Adrenal gland (tissue), 5 donors: Measurements from ENCODE around the gene BEST2.

Experiments
- POLR2A ChIP-seq, 2 donors: fragments of 450-650 bp; IDR thresholded peaks; one replicate each; pipeline ENCODE4 v1.6.1; 2017; ENCODE audit warnings: antibody characterized with exemption in 2 of 2, mild to moderate bottlenecking in 2 of 2, moderate library complexity in 1 of 2
- TF ChIP-seq, protein P1 (sequence below), 6 experiments: fragments of 450-650 bp in 4 of 6; fragments of 200-600 bp in 2 of 6; sonication (generic) in 1 of 6; IDR thresholded peaks; 1 replicate in 5 of 6; 2 replicates in 1 of 6; pipeline versions ENCODE4 v1.5.1 to v1.8.0; 2016 to 2021; ENCODE audit warnings: antibody characterized with exemption in 6 of 6, mild to moderate bottlenecking in 2 of 6, moderate library complexity in 1 of 6
- donor health status: DM: no; HTN: no; CAD: no.

DNA sequence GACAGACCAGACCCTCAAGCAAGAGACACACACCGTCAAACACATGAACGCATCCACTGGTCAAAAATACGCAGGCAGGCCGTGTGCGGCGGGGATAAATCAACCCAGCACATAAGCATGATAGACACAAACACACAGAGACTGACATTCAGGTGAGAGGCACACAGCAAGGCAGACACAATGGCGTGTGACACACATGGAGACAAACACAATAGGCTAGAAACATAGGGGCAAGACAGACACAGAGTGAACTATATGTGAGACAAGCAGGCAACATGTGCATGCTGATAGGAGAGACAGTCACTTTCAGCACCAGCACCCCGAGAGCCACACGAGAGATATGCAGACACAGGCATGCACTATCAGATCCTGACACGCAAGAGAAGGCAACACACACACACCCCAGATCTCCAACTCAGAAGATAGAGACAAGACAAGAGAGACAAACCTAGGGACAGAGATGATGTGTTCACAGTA is 32.8 kb downstream of the BEST2 start:
- TF ChIP-seq, protein P1, sequence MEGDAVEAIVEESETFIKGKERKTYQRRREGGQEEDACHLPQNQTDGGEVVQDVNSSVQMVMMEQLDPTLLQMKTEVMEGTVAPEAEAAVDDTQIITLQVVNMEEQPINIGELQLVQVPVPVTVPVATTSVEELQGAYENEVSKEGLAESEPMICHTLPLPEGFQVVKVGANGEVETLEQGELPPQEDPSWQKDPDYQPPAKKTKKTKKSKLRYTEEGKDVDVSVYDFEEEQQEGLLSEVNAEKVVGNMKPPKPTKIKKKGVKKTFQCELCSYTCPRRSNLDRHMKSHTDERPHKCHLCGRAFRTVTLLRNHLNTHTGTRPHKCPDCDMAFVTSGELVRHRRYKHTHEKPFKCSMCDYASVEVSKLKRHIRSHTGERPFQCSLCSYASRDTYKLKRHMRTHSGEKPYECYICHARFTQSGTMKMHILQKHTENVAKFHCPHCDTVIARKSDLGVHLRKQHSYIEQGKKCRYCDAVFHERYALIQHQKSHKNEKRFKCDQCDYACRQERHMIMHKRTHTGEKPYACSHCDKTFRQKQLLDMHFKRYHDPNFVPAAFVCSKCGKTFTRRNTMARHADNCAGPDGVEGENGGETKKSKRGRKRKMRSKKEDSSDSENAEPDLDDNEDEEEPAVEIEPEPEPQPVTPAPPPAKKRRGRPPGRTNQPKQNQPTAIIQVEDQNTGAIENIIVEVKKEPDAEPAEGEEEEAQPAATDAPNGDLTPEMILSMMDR (IDR thresholded peaks at IDR 0.05): no peak
- no peak for TF ChIP-seq POLR2A (IDR thresholded peaks at IDR 0.05)
